ENCODE measurements around the gene GPR146.
"Not testable (repeated sequence)": the region's sequence is repeated elsewhere in the genome, so short reads cannot be mapped to it uniquely, and the experiment has no call there.

The GPR146 gene

DNA sequence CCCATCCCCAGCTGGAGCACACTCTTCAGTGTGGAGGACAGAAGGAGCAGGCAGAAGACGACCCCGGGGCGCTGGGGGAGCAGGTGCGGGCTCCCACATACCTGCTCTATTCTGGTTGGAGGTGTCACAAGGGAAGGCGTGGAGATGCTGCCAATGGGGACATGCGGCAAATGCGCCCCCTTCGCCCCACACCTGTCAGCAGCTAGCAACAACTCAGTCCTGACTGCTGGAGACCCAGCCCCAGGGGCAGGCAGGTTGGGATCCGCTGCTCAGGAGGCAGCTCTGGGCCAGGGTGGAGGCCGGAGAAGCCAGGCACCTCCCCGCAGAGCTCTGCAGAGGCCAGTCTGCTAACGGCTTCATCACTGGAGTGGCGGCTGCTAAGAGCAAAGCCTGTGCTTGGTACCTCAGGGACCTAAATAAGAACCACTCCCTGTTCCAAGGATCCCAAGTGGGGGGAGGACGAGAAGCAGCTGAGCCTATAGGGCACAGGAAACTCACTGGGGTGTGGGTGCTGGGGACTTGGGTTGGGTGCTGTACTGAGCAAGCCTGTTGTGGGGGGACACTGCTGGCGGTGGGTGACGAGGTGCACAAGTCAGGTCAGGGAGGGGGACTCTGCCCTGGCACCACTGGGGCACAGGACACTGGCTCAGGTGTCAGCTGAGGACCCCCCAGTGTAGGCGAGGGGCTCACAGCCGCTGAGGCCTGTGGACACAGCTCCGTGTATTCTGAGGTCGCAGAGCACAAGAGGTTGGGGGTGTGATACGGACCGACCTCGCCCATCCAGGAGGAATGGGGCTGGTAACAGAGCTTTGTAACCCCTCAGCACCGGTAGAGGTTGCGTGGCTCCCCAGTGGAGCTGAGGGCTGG is 19.2 kb upstream of the GPR146 start:
- no peak for DNase-seq (ENCODE audit: low read depth in 2 of 3, low spot score in 2 of 3)

DNA sequence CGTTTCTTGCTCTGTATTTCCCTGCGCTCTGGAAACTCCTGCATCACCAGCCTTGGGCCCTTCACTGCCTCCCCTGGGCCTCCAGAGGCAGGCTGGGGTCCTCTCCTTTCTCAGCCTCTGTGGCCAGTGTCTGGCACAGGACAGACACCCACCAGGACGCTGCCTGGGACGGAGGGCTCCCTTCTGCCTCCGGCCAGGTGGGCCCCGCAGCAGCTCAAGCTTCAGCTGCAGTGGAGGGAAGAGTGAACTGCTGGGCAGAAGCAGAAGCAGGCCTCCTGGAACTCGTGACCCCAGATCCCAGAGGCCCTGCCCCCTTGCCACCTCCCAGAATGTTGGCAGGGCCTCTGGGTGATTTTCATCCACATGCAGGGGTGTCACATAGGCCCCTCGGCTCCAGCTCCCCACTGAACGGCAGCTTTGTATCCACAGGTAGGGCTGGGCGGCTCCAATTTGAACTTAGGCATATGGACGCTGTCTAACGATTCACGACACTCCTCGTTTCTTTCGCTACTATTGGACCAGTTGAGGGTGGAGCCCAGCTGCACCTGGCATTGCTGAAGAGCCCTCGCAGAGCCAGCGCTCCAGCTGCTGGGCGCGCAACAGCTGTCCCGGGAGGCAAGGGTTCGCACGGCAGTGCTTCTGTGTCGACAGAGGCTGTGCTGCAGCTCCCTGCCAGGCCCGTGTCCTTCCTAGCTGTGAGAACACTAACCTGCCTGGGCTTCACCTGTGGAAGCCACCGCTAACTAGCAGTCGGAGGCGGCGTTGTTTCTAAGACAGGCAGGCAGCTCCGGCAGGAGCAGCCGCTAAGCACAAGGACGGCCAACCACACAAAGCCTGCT is 18.4 kb upstream of the GPR146 start:
- DNase-seq (ENCODE audit: low read depth in 2 of 3, low spot score in 2 of 3) = no peak

GRCh38 chr7:1026721-1027161 is 17.6 kb upstream of the GPR146 start:
- no peak for DNase-seq (ENCODE audit: low read depth in 2 of 3, low spot score in 2 of 3)

DNA sequence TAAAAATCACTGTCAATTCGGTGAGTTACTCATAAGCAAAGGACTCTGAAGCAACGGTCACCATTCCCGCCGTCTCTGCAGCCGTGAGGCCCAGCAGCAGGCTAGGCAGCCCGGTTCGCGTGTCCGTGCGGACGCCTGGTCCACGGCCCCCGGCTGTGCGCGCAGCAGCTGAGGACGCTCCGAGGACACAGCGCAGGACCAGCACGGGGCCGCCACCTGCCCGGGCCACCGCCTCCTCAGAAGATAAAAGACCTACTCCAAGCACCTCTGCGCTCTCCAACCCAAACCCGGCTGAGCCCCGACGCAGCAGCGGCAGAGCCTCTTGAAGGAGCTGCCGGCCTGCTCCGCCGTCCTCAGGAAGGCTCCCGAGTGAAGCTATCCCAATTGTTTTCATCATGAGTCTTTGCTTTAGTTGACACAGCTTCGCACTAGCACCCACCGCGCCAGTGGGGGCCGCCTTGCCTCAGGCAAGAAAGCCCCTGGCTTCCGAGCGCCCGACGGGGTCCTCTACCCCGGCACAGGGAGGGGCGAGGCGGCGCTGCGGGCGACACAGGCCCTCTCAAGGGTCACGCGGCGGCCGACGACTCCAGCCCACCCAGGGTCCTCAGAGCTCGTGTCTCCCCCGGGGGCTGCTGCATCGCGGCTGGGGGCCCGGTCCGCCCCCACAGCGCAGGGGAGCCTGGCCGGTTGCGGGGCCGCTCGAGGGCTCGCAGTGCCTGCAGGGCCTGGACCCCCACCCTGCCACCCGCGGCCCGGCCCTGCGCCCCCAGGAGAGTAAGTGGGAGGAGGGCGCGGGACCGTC is 16.9 kb upstream of the GPR146 start:
- no peak for DNase-seq (ENCODE audit: low read depth in 2 of 3, low spot score in 2 of 3)

GRCh38 chr7:1028044-1028770 is 16.1 kb upstream of the GPR146 start:
- peak; percentile 64 to 76 (median 66) for DNase-seq (ENCODE audit: low read depth in 2 of 3, low spot score in 2 of 3)

- peak in 2 of 3 experiments; percentile 31 to 37 for DNase-seq (ENCODE audit: low read depth in 2 of 3, low spot score in 2 of 3)
Measured at GRCh38 chr7:1028775-1029636, 15.3 kb upstream of the GPR146 start.

GRCh38 chr7:1029637-1030443 is 14.5 kb upstream of the GPR146 start:
- DNase-seq (ENCODE audit: low read depth in 2 of 3, low spot score in 2 of 3) = no peak

- DNase-seq (ENCODE audit: low read depth in 2 of 3, low spot score in 2 of 3) = no peak
Measured at GRCh38 chr7:1030444-1031070, 13.8 kb upstream of the GPR146 start.

GRCh38 chr7:1031716-1032455 is 12.5 kb upstream of the GPR146 start:
- no peak for DNase-seq (ENCODE audit: low read depth in 2 of 3, low spot score in 2 of 3)

GRCh38 chr7:1032536-1033181 is 11.7 kb upstream of the GPR146 start:
- no peak for DNase-seq (ENCODE audit: low read depth in 2 of 3, low spot score in 2 of 3)

DNA sequence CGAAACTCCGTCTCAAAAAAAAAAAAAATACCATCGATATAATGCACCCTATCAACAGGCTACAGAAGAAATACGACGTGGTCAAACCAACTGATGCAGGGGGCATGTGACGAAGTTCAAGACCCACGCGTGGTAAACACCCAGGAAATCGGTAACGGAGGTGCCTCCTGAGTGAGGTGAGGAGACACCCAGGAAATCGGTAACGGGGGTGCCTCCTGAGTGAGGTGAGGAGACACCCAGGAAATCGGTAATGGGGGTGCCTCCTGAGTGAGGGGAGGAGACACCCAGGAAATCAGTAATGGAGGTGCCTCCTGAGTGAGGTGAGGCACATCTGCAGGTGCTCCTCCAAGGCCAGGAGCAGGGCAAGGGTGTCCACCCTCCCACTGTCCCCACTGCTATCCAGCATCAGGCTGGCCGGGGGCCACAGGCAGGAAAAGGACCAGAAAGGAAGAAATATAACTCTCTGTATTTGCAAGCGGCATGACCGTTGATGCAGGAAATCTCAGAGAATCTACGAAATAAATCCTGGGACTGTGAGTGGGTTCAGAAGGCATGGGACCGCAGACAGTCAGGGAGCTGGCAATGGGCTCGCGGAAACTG is 10.7 kb upstream of the GPR146 start:
- DNase-seq (ENCODE audit: low read depth in 2 of 3, low spot score in 2 of 3) = no peak

GRCh38 chr7:1034769-1035168 is 9.6 kb upstream of the GPR146 start:
- DNase-seq (ENCODE audit: low read depth in 2 of 3, low spot score in 2 of 3) = not testable (repeated sequence)

DNA sequence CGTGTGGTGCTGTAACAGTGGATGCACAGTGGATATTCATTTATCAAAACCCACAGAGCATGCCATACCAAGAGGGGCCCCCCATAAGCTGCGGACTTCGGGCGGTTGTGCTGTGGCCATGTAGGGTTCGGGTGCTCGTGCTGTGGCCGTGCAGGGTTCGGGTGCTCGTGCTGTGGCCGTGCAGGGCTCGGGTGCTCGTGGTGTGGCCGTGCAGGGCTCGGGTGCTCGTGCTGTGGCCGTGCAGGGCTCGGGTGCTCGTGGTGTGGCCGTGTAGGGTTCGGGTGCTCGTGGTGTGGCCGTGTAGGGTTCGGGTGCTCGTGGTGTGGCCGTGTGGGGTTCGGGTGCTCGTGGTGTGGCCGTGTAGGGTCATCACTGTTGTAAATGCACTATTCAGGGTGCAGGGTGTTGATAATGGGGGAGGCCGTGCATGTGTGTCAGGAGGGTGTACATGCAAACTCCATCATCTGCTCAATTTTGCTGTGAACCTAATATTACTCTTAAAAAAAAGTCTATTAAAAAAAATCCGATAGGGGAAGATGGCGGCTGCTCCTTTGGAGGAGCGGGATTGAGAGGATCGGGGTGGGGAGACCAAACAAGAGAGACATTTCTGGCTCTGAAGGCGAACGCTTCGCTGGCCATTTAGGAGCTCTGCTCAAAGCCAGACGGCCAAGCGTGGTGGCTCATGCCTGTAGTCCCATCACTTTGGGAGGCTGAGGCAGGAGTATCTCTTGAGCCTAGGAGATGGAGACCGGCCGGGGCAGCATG is 8.0 kb upstream of the GPR146 start:
- not testable (repeated sequence) for DNase-seq (ENCODE audit: low read depth in 2 of 3, low spot score in 2 of 3)

- DNase-seq (ENCODE audit: low read depth in 2 of 3, low spot score in 2 of 3) = not testable (repeated sequence)
Measured at GRCh38 chr7:1040233-1040632, 4.1 kb upstream of the GPR146 start.

DNA sequence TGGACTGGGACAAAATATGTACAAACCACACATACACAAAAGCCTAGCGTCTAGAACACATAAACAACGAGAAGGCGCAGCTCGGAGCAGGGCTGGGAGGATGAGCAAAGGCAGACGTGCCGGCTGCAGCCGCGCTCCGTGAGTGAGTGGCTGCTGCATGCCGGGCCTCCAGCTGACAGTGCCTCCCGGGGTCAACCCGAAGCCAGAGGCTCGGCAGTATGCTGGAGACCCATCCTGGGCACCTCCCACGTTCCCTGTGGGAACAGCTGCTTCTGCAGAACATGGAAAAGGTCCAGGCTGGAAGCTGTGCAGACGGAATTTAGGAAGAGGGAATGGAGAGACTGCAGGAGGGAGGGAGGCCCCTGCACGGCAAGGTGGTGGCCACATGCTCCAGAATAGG is 3.6 kb upstream of the GPR146 start:
- DNase-seq (ENCODE audit: low read depth in 2 of 3, low spot score in 2 of 3) = no peak

Measured in activated CD8-positive, alpha-beta memory T cell treated with anti-CD3 and anti-CD28 coated beads for 48 hours (primary cell).